Head of caudate nucleus (tissue), 42 donors: ENCODE data around the gene PLA2G4C.

ENCODE experiments used
- DNase-seq, 42 donors: peaks; one replicate each; pipeline versions ENCODE4 v3.0.0 to v3.0.0-alpha.2; 2020 to 2021; ENCODE audit warnings: mixed read lengths in 7 of 42
- intact Hi-C: fragments of 100-400 bp; cut with DNase I; formaldehyde crosslinking; loops from one replicate; pipeline ENCODE4 v1.15.0; 2022

PLA2G4C gene

GRCh38 chr19:48110350-48110966 is at the start of gene PLA2G4C:
PLA2G4C (minus strand) TSS chr19:48110817; CDS start chr19:48106529, 4,288 bp downstream.
- peak; percentile 84 to 97 (median 92) for DNase-seq
- intact Hi-C loops: no loop called here

- no peak for DNase-seq
- intact Hi-C loops: no loop called here
Observed at GRCh38 chr19:48158210-48158790, 47.7 kb upstream of the PLA2G4C start.

GRCh38 chr19:48154003-48154402 is 43.4 kb upstream of the PLA2G4C start:
- intact Hi-C loops: loop anchor here (5.0 kb wide), 1 partner anchor 47 kb away; no protein-coding TSS in a partner anchor
- DNase-seq: no peak

GRCh38 chr19:48152551-48152950 is 41.9 kb upstream of the PLA2G4C start:
- intact Hi-C loops: loop anchor here (5.0 kb wide), 1 partner anchor 45 kb away; no protein-coding TSS in a partner anchor
- DNase-seq: peak; percentile 21 to 92 (median 80)

GRCh38 chr19:48149430-48149829 is 38.8 kb upstream of the PLA2G4C start:
- no peak for DNase-seq
- intact Hi-C loops: no loop called here

- DNase-seq: no peak
- intact Hi-C loops: no loop called here
Observed at GRCh38 chr19:48148576-48148975, 38.0 kb upstream of the PLA2G4C start.

- intact Hi-C loops: no loop called here
- DNase-seq: peak in 39 of 42 donors; percentile 17 to 87 (median 56)
Observed at GRCh38 chr19:48147597-48148175, 37.1 kb upstream of the PLA2G4C start.

GRCh38 chr19:48139053-48139452 is 28.4 kb upstream of the PLA2G4C start:
- no peak for DNase-seq
- intact Hi-C loops: no loop called here

GRCh38 chr19:48137411-48137810 is 26.8 kb upstream of the PLA2G4C start:
- intact Hi-C loops: no loop called here
- DNase-seq: no peak

GRCh38 chr19:48136547-48136946 is 25.9 kb upstream of the PLA2G4C start:
- no peak for DNase-seq

GRCh38 chr19:48135411-48135810 is 24.8 kb upstream of the PLA2G4C start:
- intact Hi-C loops: no loop called here
- DNase-seq: peak in 1 of 42 donors; percentile 44

More at GRCh38 chr19:48136547-48136946, 25.9 kb upstream of the PLA2G4C start:
- intact Hi-C loops: no loop called here

- intact Hi-C loops: no loop called here
Observed at GRCh38 chr19:48133094-48133493, 22.5 kb upstream of the PLA2G4C start.

GRCh38 chr19:48127561-48127960 is 16.9 kb upstream of the PLA2G4C start:
- no peak for DNase-seq
- intact Hi-C loops: no loop called here

More at GRCh38 chr19:48133094-48133493, 22.5 kb upstream of the PLA2G4C start:
- DNase-seq: peak in 14 of 42 donors; percentile 18 to 74 (median 31)

GRCh38 chr19:48123907-48124651 is 13.5 kb upstream of the PLA2G4C start:
- peak in 17 of 42 donors; percentile 15 to 71 (median 35) for DNase-seq
- intact Hi-C loops: no loop called here

- no peak for DNase-seq
- intact Hi-C loops: no loop called here
Observed at GRCh38 chr19:48122421-48122820, 11.8 kb upstream of the PLA2G4C start.

GRCh38 chr19:48121909-48122371 is 11.3 kb upstream of the PLA2G4C start:
- intact Hi-C loops: no loop called here
- DNase-seq: peak in 1 of 42 donors; percentile 28

GRCh38 chr19:48121066-48121465 is 10.4 kb upstream of the PLA2G4C start:
- DNase-seq: no peak
- intact Hi-C loops: no loop called here

GRCh38 chr19:48120505-48120904 is 9.9 kb upstream of the PLA2G4C start:
- intact Hi-C loops: no loop called here
- DNase-seq: no peak

GRCh38 chr19:48118131-48118517 is 7.5 kb upstream of the PLA2G4C start:
- intact Hi-C loops: no loop called here
- no peak for DNase-seq
